GM18520 (cell line): Measurements from ENCODE around the gene AEBP1.

Source experiments
- ATAC-seq: cut with Tn5 transposase; IDR thresholded peaks from one replicate; pipeline ENCODE4 v1.9.1; 2021; ENCODE audit not compliant: unreplicated experiment

The AEBP1 gene

DNA sequence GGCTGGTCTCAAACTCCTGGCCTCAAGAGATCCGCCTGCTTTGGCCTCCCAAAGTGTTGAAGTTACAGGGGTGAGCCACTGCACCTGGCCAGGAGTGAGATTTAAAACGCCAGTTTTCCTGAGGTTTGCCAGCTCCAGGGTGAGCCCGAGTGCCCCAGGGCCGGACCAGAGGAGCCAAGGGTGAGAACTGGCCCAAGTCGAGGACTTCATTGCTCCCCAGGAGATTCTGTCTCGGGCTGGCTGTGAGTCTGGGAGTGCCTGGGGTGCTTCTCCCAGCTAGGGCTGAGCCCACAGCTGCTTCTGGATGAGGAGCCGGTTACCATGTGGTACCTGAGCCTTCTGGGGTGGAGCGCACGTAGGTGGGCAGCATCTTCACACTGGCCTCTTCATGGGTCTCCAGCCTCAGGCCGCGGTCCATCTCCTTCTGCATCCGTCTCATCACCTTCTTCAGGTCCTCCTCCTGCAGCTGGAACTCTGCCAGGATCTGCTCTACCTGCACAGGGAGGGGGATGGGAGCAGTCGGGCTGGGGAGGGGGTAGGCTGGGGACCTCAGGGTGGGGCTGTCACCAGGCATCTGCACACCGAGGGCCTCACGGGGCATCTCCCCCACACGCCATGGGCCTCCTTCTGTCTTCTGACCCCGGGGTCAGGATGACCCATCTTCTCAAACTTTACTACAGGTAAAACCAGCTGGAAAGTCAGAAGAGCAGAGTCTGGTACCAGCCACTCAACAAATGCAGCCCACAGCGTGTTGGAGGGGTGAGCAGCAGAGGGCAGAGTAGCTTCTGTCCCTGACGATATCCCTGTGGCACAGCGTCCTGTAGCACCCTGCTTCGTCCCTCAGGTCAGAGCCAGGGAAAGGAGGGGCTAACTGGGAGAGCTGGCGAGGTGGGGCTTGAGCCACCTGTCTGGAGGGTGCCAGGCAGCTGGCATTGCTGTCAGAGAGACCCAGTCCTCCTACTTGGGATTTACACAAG, 49.1 kb downstream of the AEBP1 start:
- ATAC-seq = no peak

DNA sequence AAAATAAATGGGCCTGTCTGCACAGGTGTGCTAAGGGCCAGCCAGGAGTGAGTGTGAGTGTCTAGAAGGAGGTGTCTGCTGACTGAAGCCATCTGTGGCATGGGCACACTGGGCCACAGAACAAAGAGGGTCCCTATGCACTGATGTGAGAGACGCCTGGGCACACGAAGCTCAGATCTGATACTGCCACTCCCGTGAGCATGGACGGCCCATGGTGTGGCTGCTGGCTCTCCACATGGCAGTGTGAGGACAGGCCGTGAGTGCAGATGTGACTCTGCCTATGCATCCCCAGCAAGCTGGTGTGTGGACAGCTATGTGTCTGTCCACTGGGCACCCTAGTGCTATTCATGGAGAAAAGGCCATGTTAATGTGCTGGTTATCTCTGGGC, 49.8 kb downstream of the AEBP1 start:
- no peak for ATAC-seq

DNA sequence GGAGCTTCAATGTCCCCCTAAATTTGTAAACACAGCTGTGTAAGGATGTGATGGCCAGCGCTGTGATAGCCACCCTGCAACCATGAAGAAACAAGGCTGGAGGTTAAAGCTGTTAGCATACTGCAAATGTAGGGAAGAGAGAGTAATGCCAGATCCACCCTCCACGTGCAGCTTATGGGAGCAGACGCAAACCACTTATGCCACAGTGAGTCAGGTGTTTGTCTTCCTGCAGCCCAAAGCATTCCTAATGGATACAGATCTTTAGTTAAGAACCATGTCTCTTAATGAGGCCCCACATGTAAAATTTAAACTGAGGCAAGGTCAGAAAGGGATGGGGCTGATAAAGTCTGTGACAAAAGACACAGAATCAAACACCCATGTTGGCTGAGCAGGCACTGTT, 50.6 kb downstream of the AEBP1 start:
- ATAC-seq = no peak

DNA sequence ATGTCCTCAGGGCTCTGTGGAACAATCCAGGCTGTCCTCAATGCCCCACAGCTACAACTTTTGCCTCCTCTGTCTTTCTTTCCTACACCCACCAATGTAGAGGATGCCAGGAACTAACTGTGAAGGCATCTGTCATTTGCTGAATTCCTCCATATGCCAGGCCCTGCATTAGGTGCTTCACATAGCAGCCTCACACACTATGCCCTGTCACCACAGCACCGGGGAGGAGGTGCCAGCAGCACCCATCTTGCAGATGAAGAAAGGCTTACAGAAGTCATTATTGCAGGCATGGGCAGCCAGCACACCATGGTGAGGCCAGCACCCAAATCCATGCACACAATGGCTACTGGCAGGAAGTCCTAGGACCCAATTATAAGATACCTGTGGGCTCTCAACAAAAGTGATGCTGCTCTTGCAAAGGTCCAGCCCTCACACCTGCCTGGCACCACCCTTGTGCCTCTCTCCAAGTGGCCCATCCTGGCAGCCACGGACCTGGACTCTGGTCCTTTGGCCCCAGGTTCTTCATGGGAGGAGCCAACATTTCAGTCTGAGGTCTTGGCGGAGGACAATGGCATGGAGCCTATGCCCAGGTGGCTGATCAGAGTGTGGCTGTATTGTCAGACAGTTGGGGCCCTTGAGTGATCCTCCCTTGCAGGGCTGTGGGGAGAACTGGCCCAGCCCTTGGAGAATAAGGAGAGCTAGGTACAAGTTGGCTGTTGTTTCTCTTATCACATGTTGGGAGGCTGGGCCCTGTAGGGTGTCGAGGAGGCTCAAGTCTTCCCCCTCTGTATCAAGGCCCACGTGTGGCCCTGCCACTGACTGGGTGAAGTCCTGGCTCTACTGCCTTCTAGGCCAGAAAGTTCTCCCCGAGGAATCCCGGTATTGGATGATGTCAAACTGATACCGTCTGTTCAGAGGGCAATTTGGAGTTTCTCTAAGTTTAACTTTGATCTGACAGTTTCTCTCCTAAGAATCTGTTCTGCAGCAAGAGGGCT, 51.3 kb downstream of the AEBP1 start:
- no peak for ATAC-seq

DNA sequence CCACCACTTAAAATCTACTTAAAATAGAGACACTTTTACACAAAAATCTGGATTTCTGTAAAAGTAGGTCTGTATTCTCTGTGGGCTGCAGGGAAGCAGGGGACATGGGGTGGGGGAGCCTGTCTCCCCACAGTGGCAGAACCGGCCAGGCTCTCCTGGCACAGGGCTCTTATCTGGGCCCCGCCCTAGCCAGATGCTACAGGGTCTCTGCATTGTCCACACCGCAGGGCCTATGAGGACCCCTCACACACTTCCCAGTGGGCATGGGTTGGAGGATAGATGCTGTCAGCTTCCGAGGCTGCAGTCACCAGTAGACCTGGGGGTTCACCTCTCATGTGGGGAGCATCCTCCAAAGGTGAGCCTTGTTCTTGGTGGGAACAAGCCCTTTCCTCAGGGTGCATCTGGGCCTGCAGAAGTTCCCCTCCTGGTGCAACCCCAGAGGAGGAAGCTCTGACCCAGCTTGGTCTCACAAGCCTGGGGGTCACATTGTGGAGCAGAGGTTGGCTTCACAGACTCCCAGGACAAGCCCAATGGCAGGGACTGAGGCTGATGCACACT, 52.4 kb downstream of the AEBP1 start:
- no peak for ATAC-seq

DNA sequence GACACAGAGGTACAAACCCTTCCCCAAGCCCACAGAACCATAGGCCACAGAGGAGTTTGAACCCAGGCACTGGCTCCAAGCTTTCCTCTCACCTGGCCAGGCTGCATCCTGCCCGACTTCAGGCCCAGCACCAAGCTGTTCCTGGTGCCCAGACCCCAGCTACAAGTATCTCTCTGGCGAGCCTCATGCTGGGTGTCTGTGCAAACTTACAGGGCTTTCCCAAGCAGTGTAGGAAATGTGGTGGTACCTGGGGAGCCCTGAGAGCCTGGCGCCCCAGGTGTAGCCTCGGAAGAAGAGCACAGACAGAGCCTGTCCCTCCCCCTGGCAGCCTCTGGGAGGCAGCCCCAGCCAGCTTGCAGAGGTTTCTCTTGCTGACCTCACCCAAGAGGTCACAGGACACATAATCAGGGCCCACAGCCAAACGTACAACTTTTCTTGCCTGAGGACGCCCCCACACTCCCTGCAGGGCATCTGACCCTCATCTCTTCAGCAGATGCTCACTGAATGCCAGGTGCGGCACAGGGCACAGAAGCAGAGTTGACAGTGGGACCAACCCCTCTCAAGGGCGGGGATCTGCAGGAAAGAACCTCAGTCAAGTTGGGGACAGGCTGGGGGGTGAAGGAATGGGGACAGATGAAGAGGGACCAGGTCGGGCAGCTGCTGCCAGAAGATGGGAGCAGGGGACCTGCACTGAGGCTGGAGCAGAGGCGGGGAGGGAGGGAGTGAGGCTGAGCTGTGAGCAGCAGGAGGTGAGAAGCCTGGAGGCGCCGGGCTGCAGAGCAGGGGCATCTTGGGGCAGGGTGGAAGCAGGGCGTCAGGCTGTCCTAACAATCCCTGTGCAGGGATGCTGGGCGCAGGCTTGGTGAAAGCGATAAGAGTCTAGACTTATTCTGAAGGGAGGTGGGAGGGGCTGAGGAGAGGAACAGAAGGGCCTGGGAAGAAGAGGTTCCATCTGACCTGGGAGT, 53.3 kb downstream of the AEBP1 start:
- ATAC-seq = no peak

DNA sequence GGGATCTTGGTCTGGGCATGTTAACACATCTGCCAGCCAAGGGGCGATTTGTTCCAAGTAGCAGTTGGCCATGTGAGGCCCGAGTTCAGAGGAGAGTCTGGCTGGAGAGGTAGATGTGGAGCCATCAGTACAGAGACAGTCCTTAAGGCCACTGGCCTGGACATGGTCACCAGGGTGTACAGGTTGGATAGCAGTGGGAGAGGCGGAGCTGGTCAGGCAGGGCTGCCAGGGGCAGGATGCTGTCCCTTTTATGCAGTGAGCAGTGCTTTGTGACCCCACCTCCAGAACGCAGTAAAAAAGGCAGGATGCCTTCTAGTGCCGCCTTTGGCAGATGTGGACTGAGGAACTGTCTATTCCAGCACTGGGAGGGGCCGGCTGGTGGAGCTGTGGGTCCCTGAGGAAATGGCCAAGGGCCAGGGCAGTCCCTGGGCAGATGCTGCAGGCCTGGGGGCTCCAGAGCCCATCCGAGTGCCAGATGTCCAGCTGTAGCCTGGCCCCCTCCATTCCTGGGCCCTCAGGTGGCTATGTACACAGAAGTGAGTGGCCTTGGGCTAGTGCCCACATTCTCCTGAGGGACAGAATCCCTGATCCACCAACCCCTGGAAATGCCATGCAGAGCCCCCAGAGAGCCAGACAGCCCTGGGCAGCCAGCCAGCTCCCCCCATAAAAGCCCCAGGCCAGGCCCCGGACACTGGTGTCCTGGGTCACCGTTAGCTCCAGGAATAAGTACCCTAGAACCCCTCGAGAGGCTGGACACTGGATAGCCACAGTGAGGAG, 54.1 kb downstream of the AEBP1 start:
- ATAC-seq = no peak

DNA sequence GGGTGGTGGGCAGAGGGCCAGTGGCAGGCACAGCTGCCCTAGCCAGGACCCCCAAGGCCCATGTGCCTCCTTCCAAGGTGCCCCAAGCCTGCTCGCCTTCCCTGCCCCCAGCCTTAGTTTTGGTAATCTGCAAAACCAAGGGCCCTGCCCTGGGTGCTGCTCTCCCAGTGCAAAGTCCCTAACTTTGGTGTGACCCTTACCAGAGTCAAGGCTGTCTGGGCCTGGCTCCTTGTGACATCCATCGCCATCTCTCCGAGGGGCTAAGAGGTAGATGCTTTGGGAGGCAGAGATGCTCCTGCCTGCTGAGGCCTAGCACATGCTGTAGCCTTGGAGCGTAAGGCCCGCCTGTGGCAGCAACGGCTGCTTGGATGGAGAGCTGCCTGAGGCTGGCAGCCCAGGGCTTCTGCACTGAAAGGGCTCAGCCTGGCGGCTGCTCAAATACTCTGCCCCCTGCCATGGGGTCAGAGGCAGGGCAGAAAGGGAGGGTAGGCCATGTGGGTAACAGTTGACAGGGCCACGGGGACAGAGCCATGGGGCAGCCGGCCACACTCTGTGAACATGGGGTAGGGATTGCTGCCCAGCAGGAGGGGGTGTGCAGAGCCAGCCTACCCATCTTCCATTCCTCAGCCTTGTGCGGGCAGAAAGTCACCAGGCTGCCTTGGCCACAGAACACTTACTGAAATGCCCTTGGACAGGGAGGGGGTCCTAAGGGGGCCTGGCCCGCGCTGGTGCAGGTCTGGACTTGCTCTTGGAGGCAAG, 54.9 kb downstream of the AEBP1 start:
- no peak for ATAC-seq

DNA sequence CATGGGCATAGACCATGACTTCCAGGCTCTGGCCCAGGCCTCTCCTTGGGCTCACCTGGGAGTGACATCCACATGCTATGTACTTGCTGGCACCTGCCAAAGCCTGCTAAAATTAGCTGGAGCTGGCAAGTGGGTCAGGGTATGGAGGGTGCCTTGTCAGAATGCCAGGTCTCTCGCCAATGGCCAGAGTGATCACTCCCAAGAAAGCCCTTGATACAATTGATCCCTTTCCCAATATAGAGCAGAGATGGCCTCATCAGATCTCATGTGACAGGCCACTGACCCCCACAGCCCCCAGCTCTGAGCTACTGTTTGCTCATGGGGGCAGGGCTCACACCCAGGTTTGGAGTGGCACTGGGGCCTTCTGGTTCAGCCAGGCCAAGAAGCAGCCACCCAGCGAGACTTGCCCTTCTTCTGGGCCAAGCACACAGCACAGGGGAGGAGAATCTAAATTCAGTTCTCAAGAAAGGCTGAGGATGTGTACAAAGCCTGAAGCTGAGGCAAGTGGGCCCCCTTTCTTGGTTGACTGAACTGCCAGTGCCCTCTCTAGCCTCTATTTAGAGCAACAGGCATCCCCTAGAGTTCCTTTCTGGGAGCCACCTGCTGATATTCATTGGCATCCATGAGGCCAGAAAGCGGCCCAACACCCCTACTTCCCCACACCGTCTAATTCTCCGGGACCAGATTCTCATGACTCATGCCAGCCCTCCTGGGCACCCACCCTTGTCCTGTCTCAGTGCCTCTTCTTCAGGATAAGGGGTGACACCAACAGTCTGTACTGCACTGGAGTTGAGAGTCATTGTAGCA, 55.9 kb downstream of the AEBP1 start:
- ATAC-seq = no peak

DNA sequence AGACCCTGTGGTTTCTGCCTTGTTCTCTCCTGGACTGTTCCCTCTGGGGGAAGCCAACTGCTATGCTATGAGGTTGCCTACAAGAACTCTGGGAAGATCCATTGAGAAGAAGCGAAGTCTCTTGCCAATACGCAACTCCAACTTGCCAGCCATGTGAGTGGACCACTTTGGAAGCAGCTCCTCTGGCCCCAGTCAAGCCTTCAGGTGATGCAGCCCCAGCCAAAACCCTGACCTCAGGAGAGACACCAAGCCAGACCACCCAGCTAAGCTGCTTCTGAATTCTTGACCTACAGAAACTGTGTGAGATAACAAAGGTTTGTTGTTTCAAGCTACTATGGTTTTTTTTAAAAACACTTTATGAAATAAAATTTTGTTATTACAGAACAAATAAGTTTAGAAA, 57.2 kb downstream of the AEBP1 start:
- no peak for ATAC-seq

DNA sequence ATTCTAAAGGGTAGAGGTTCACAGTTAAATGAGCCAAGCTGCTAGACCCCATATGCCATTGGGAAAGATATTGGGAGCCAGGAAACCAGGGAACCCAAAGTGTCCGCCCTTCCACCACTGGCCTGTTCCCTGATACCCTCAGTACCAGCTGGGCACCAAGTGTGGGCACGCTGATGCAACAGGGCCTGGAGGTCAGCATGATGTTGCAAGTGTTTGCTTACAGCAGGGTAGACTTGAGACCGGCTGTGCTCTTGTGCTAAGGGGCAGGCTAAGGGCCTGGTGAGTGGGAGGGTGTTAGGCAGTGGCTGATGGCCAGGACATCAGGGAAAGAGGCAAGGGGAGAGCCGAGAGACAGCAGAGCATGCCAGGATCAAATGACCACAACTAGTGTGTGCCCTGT, 58.0 kb downstream of the AEBP1 start:
- ATAC-seq = no peak

DNA sequence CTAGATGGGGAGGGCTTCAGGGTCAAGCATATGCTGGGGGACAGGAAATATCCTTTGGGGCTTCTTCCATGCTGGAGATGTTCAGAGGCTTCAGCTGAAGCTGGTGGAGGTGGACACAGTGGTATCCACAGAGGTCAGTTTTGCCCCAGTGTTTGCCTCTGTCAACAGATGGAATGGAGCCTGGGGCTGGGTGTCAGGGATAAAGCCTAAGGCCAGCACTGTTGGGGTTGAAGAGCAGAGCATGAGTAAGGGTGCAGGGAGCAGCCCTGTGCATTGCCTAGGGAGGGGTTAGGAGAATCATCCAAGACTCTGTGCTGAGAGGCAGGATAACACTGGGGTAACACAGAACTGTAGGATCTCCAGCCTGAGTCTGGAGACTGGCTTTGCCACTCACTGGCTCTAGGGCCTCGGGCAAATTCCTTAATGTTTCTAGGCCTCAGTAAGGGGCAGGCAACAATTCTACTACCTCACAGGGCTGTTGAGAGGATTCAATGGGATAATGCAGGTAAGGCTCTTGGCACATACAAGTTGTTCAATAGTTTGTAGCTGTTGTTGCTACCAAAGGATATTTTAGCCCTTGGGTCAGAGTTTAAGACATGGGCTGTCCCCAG, 58.7 kb downstream of the AEBP1 start:
- ATAC-seq = no peak

DNA sequence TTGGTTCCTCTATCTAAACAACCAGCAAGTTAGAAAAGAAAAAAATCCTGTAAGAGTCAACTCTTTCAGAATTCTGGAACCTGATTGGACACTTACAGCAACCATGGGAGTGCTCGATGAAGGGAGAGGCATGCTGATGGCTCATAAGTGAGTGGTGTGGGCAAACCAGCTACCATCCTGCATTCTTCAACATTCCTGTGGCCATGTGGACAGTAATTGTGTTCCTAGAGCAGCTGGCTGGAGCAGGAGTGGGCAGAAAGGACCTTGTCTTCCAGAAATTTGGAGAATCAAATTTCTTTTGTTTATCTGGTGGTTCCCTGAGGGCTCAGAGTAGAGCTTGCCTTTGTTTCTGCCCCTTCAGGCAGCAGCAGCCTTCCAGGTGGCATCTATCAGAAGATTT, 59.4 kb downstream of the AEBP1 start:
- no peak for ATAC-seq
